ENCODE results near the gene CDK6.

CDK6 gene

GRCh38 chr7:92588561-92588960 lies 247.8 kb downstream of the CDK6 start:
- no peak for DNase-seq (ENCODE audit: low read depth)

DNA sequence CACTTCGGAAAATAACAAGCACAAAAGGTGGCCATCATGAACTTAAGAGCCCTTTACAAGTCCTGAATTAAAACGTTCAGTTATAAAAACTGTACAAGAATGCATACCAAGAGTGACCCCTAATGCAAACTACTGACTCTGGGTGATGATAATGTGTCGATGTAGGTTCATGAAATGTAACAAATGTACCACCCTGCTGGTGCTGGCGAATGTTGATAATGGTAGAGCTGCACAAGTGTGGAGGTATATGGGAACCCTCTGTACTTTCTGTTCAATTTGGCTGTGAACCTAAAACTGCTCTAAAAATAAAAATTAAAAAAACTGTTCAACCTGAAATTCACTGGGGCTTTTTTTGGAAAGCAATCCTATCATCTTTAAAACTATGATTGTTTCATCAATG lies 249.5 kb downstream of the CDK6 start:
- no peak for DNase-seq (ENCODE audit: low read depth)

- DNase-seq (ENCODE audit: low read depth), result no peak
These were observed 250.0 kb downstream of the CDK6 start for GRCh38 chr7:92586403-92586802.

- no peak for DNase-seq (ENCODE audit: low read depth)
These were observed 251.4 kb downstream of the CDK6 start for GRCh38 chr7:92584953-92585352.

GRCh38 chr7:92582948-92583347 lies 253.4 kb downstream of the CDK6 start:
- DNase-seq (ENCODE audit: low read depth), result no peak

GRCh38 chr7:92576296-92576695 lies 260.1 kb downstream of the CDK6 start:
- DNase-seq (ENCODE audit: low read depth), result no peak

DNA sequence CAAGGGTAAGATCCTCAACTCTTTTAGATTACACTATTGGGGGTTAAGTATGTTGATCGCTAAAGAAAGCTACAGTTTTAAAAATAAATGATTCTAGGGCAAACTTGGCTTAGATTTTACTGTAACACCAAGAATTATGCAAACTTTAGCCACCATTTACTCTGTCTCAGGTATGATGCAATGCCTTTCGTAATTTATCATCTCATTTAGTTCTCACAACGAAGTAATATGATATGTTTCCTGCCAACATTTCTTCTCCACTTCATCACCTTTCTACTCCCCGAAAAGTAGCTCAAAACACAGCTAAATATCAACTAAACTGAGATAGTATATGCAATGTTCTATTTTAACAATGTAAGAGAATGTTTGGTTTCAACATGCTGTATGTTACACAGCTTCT lies 267.2 kb downstream of the CDK6 start:
- DNase-seq (ENCODE audit: low read depth), result no peak

DNA sequence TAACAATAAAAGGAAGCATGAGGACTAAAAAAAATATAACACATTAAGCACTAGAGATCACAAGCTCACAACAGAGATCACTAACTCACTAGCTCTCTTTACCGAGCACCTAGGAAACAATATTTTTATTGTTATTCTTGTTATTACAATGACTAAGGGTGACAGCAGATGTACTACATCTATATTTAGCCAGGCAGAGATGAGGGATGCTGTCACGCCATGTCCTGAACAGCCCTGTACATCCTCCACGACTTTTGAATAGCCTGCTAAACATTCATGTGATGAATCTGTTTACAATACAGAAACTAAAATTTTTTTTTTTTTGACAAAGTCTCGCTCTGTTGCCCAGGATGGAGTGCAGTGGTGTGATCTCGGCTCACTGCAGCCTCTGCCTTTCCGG lies 268.9 kb downstream of the CDK6 start:
- DNase-seq (ENCODE audit: low read depth), result no peak

DNA sequence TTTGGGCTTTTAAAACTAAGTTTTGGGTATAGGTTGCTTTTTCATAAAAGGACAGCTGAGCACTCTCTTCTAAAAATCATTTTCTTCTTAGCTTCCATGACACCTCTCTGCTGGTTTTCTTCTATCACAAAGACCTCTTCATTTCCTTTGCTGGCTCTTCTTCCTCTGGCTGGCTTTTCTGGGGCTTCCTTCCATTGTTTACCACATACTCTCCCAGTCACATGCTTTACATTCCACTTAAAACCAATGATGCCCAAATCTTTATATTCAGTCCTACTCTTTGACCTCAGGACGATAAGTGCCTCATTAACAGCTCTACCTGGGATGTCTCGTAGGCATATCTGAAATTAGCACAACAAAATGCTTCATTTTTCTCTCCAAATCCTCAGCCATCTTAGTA lies 273.0 kb downstream of the CDK6 start:
- no peak for DNase-seq (ENCODE audit: low read depth)

DNA sequence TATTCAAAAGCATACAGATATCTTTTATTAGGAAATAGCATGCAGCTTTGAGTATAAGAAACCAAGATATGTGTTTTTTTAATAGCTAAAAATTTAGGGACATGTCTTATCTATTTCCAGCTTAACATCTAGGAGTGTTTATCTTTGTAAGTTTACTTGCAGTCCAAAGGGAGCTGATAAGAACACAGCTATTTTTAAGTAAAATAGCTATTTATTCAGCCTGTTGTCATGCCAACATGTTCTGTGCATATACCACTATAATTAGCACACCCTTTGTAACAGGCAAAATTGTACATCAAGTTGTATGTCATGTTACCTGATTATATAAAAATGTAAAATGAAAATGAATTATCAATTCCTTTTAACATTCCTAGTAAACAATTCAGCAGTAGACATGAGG lies 275.8 kb downstream of the CDK6 start:
- no peak for DNase-seq (ENCODE audit: low read depth)

DNA sequence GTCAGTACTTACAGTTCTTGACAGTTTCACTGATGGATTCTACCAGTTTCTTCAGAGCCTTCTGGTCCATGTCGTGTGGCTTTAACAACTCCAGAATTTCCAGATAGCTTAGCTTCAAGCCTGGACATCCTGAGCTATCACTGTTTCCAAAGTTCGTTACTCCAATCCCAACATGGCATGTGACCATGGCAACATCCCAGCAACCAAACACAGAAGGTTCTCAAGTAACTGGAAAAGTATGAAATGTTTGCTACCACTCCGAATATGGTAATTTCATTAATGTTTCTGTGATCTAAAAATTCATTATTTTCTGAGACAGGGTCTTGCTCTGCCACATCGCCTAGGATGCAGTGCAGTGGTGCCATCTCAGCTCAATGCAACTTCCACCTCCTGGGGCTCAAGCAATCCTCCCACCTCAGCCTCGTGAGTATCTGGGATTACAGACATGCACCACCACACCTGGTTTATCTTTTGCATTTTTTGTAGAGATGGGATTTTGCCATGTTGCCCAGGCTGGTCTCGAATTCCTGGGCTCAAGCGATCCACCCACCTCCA lies 278.5 kb downstream of the CDK6 start:
- DNase-seq (ENCODE audit: low read depth), result no peak

DNA sequence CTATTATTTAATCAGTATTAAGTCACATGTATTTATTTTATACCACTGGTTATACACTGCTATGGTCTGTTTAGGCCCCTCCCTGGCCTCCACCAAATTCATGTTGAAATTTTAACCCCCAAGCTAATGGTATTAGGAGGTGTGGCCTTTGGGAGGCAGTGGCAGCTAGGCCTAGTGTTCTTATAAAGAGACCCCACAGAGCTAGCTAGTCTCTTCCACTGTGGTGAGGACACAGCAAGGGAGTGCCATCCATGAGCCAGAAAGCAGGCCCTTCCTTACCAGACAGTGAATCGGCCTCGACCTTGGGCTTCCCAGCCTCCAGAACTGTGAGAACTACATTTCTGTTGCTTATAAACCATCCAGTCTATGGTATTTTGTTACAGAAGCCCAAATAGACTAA lies 279.1 kb downstream of the CDK6 start:
- no peak for DNase-seq (ENCODE audit: low read depth)
